K562 (cell line): ENCODE data around the gene AP2A2. TPM values are rescaled to one million over a fixed set of nuclear protein-coding genes. Genes with fewer than 3 reads are reported as not detected.

Source experiments
- ATAC-seq: fragments of 200-7000 bp; cut with Tn5 transposase; 3 replicates; pipeline ENCODE4 v1.9.1; 2020; ENCODE audit warnings: moderate library complexity
- BruUV-seq: library from RNA; stranded (reverse); fragments of 400-500 nt; replicated peaks from 2 replicates; lab custom pipeline; 2021; lab: Mats Ljungman, UMichigan
- CTCF ChIA-PET: fragments of 300-600 bp; formaldehyde crosslinking; extraction: SDS; loops from one replicate; lab custom pipeline; 2021; ENCODE audit warnings: low intra/inter-chr PET ratio; lab: Yijun Ruan, JAX
- POLR2A ChIA-PET: fragments of 300-600, 350-650 bp; sonication (Branson Sonifier 250); formaldehyde crosslinking; extraction: SDS; loops from one replicate; lab custom pipeline; 2021; ENCODE audit warnings: antibody characterized with exemption, inconsistent platforms; lab: Yijun Ruan, JAX
- DNase-seq, 4 experiments: peaks; one replicate each; pipeline versions ENCODE4 v3.0.0 to v3.0.0-alpha.2; 2011 to 2018; ENCODE audit warnings: low spot score in 3 of 4, mixed read lengths in 3 of 4; ENCODE audit errors: extremely low read depth in 1 of 4
- FAIRE-seq: peaks from 2 replicates; lab custom pipeline; 2011; peaks lifted over from hg19 to GRCh38; lab: Jason Lieb, UNC
- H2AFZ ChIP-seq: 2 replicates; pipeline ENCODE4 v1.6.0; 2011; ENCODE audit warnings: low read depth, low read length, control low read depth, inconsistent platforms
- H3K27ac ChIP-seq: fragments of 200-600 bp; 3 replicates; pipeline ENCODE4 v1.8.0; 2011; ENCODE audit warnings: low read depth, mild to moderate bottlenecking, control low read depth, inconsistent platforms, low read length, moderate library complexity, mixed read lengths; ENCODE audit errors: extremely low read depth
- H3K27me3 ChIP-seq, 2 experiments: fragments of 300-600 bp in 1 of 2; 2 replicates in 1 of 2; 3 replicates in 1 of 2; pipeline versions ENCODE4 v1.6.0 to v1.8.0; 2011; ENCODE audit warnings: inconsistent platforms in 2 of 2, low read length in 2 of 2, mild to moderate bottlenecking in 1 of 2, mixed read lengths in 1 of 2, moderate library complexity in 1 of 2; ENCODE audit not compliant: control insufficient read depth in 2 of 2, insufficient read depth in 2 of 2
- H3K36me3 ChIP-seq: fragments of 300-600 bp; 3 replicates; pipeline ENCODE4 v1.8.0; 2011; ENCODE audit warnings: mild to moderate bottlenecking, low read length, inconsistent platforms; ENCODE audit not compliant: control insufficient read depth, insufficient read depth
- H3K4me1 ChIP-seq, 2 experiments: fragments of 200-600 bp in 1 of 2; replicated peaks in 1 of 2; 2 replicates in 1 of 2; 3 replicates in 1 of 2; pipeline versions ENCODE4 v1.5.1 to v1.8.0; 2011; ENCODE audit warnings: inconsistent platforms in 2 of 2, low read length in 2 of 2, mild to moderate bottlenecking in 1 of 2, mixed read lengths in 1 of 2, moderate library complexity in 1 of 2; ENCODE audit not compliant: control insufficient read depth in 2 of 2, insufficient read depth in 2 of 2
- H3K4me2 ChIP-seq: 2 replicates; pipeline ENCODE4 v1.6.1; 2011; ENCODE audit warnings: low read length, control low read depth, inconsistent platforms, mixed read lengths; ENCODE audit not compliant: insufficient read depth
- H3K4me3 ChIP-seq: fragments of 200-600 bp; sonication (generic), shearing (Covaris generic); 2 replicates; pipeline ENCODE4 v1.5.1; 2016; ENCODE audit warnings: control low read depth, inconsistent platforms
- H3K79me2 ChIP-seq: fragments of 200-600 bp; 3 replicates; pipeline ENCODE4 v1.8.0; 2011; ENCODE audit warnings: low read length, inconsistent platforms; ENCODE audit not compliant: control insufficient read depth, insufficient read depth
- H3K9ac ChIP-seq, 2 experiments: 2 replicates each; pipeline versions ENCODE4 v1.6.0 to v1.6.1; 2011; ENCODE audit warnings: low read depth in 2 of 2, low read length in 2 of 2, control low read depth in 1 of 2, inconsistent platforms in 1 of 2, mild to moderate bottlenecking in 1 of 2, mixed read lengths in 1 of 2; ENCODE audit not compliant: insufficient read depth in 1 of 2
- H3K9me1 ChIP-seq: one replicate; pipeline ENCODE4 v1.6.0; 2011; ENCODE audit warnings: inconsistent platforms, mild to moderate bottlenecking, low read length, moderate library complexity; ENCODE audit not compliant: control insufficient read depth, insufficient read depth
- H3K9me3 ChIP-seq: replicated peaks from 2 replicates; pipeline ENCODE4 v1.5.1; 2011; ENCODE audit warnings: low read depth, low read length, inconsistent platforms; ENCODE audit not compliant: control insufficient read depth, insufficient read depth
- H4K20me1 ChIP-seq: replicated peaks from 2 replicates; pipeline ENCODE4 v1.6.1; 2011; ENCODE audit warnings: low read length, inconsistent platforms, mixed read lengths; ENCODE audit not compliant: control insufficient read depth, insufficient read depth
- PML ChIP-seq: IDR thresholded peaks from 2 replicates; pipeline ENCODE4 v1.6.1; 2012; ENCODE audit warnings: low read length, inconsistent platforms
- POLR2G ChIP-seq: fragments of 200-400 bp; formaldehyde crosslinking; IDR thresholded peaks from 2 replicates; pipeline ENCODE4 v1.6.1; 2017; ENCODE audit warnings: low read depth, mild to moderate bottlenecking, antibody characterized with exemption, low read length, moderate library complexity
- RAD21 ChIP-seq, 2 experiments: fragments of 250-450 bp in 1 of 2; fragments of 450-650 bp in 1 of 2; sonication (Bioruptor Pico) in 1 of 2; formaldehyde crosslinking in 1 of 2; IDR thresholded peaks in 1 of 2; conservative IDR thresholded peaks in 1 of 2; 2 replicates each; pipeline versions ENCODE4 v1.4.0 to v1.8.0; 2020 to 2022; ENCODE audit warnings: mild to moderate bottlenecking in 2 of 2, moderate library complexity in 1 of 2
- ZFPM2 ChIP-seq: fragments of 250-450 bp; sonication (Bioruptor Pico); IDR thresholded peaks from 2 replicates; pipeline ENCODE4 v1.5.1; 2022; ENCODE audit warnings: mild to moderate bottlenecking
- ZNF507 ChIP-seq: conservative IDR thresholded peaks from 2 replicates; pipeline ENCODE4 v1.6.1; 2017; ENCODE audit warnings: missing genetic modification characterization, missing compliant biosample characterization
- WGBS: fragments of 100-300 bp; shearing (Covaris generic); methylation state at CpG from one replicate; pipeline ENCODE4 v1.1.6; 2016; ENCODE audit warnings: low coverage, mixed read lengths; ENCODE audit not compliant: insufficient coverage; ENCODE audit errors: missing lambda C conversion rate; 5-methylcytosine and 5-hydroxymethylcytosine counted together
- in situ Hi-C: fragments of 300-500 bp; cut with MboI; formaldehyde crosslinking; loops from 4 replicates; pipeline ENCODE4 v1.15.0; 2018; ENCODE audit warnings: inconsistent platforms, mixed read lengths
- intact Hi-C: fragments of 100-400 bp; cut with micrococcal nuclease; formaldehyde crosslinking; loops from 2 replicates; pipeline ENCODE4 v1.14.2; 2022
- polyA plus RNA-seq, 8 experiments: library from polyadenylated mRNA; depleted of rRNA in 4 of 8; stranded (reverse) in 5 of 8; unstranded in 3 of 8; fragments of >200 nt; fragmentation: Nextera tagmentation in 2 of 8; fragmentation: Illumina TruSeq in 1 of 8; extraction: Ambion mirVana in 2 of 8; extraction: Trizol in 1 of 8; gene quantifications; 2 replicates each; pipeline versions ENCODE4 v1.2.1 to v1.2.3, GENCODE V29; 2011 to 2014; ENCODE audit warnings: inconsistent platforms in 1 of 8, missing spikeins in 1 of 8
- total RNA-seq, 7 experiments: library from RNA; depleted of rRNA in 6 of 7; stranded (reverse); fragments of >200 nt in 6 of 7; fragmentation: Illumina TruSeq in 2 of 7; extraction: Trizol in 2 of 7; gene quantifications; 2 replicates each; pipeline versions ENCODE4 v1.2.1 to v1.2.3, GENCODE V29; 2011 to 2021; ENCODE audit warnings: low replicate concordance in 1 of 7
- TF ChIP-seq, protein P1 (sequence below): fragments of 250-450 bp; sonication (Bioruptor Pico); IDR thresholded peaks from 2 replicates; pipeline ENCODE4 v1.4.0; 2020
- TF ChIP-seq, protein P2 (sequence below): sonication (generic); formaldehyde crosslinking; IDR thresholded peaks from 2 replicates; pipeline ENCODE4 v1.5.0; 2020; ENCODE audit warnings: missing genetic modification reagents

Gene AP2A2
- total and polyA plus RNA-seq, 9 of the 15 experiments (the other 6 are each of a cell fraction or from before 2014, with no cell fraction given): 0.69 to 41.7 (median 15.2) TPM

- peaks cover 0 to 18% of the 10 kb centered on the region in 2 experiments; a peak in 1 of 5 replicates for H3K4me1 ChIP-seq
- no TSS peak for BruUV-seq
- intact Hi-C loops: no loop called here
- H4K20me1 ChIP-seq: no peaks in the 10 kb centered on the region
- ChIA-PET POLR2A (interaction anchor here (0.6 to 0.7 kb wide), 2 partner anchors 40 to 46 kb away, joined by 3 read pairs; no protein-coding TSS in a partner anchor), CTCF (no interaction called here)
- in situ Hi-C loops: no loop called here
- peaks cover 36% of the 10 kb centered on the region; the same call in 2 of the 3 replicates for H3K36me3 ChIP-seq
- no peak overlapping the region for H2AFZ ChIP-seq
- no peak overlapping the region for H3K4me2 ChIP-seq
- no peaks in the 10 kb centered on the region; the same call in 1 of the 2 replicates for H3K9me3 ChIP-seq
- DNase-seq (no peak), FAIRE-seq (no peak), ATAC-seq (no peak)
- H3K79me2 ChIP-seq: no peaks in the 10 kb centered on the region; the same call in 2 of the 3 replicates
- H3K27me3 ChIP-seq: no peaks in the 10 kb centered on the region
- no peak overlapping the region for H3K27ac ChIP-seq
- TF ChIP-seq RAD21 (CRISPR knock-in tag; conservative IDR thresholded peaks at IDR 0.05 in 1 of 2, IDR thresholded peaks at IDR 0.05 in 1 of 2): no peak
- H3K9ac ChIP-seq: peak overlapping the region in 1 of 2 experiments; percentile 64; a peak in 1 of 4 replicates
- H3K4me3 ChIP-seq: no peak overlapping the region
- 92% methylated on average over 21 of the region's 31 CpGs for WGBS
- no peaks in the 10 kb centered on the region for H3K9me1 ChIP-seq
Observed at GRCh38 chr11:967995-968751, 42.5 kb downstream of the AP2A2 start.

GRCh38 chr11:968822-969221 is 43.2 kb downstream of the AP2A2 start:
- ChIA-PET CTCF (no interaction called here), POLR2A (interaction anchor here (0.7 kb wide), 1 partner anchor 46 kb away, joined by 3 read pairs; no protein-coding TSS in a partner anchor)
- Histone ChIP-seq H3K9me3 (no peaks in the 10 kb centered on the region; the same call in 1 of the 2 replicates), H3K4me3 (no peak overlapping the region), H3K27ac (no peak overlapping the region), H3K4me1 (peaks cover 0 to 18% of the 10 kb centered on the region in 2 experiments; a peak in 1 of 5 replicates), H3K9ac (peak overlapping the region in 1 of 2 experiments; percentile 35; a peak in 1 of 4 replicates), H3K9me1 (no peaks in the 10 kb centered on the region), H3K27me3 (no peaks in the 10 kb centered on the region), H3K4me2 (no peak overlapping the region), H3K36me3 (peaks cover 36% of the 10 kb centered on the region; the same call in 2 of the 3 replicates), H4K20me1 (no peaks in the 10 kb centered on the region), H2AFZ (no peak overlapping the region), H3K79me2 (no peaks in the 10 kb centered on the region; the same call in 2 of the 3 replicates)
- DNase-seq (no peak), FAIRE-seq (no peak), ATAC-seq (no peak)
- 89% methylated on average over 13 of the region's 14 CpGs for WGBS
- intact Hi-C loops (no loop called here), in situ Hi-C loops (no loop called here)
- BruUV-seq: no TSS peak
- TF ChIP-seq, protein P1, sequence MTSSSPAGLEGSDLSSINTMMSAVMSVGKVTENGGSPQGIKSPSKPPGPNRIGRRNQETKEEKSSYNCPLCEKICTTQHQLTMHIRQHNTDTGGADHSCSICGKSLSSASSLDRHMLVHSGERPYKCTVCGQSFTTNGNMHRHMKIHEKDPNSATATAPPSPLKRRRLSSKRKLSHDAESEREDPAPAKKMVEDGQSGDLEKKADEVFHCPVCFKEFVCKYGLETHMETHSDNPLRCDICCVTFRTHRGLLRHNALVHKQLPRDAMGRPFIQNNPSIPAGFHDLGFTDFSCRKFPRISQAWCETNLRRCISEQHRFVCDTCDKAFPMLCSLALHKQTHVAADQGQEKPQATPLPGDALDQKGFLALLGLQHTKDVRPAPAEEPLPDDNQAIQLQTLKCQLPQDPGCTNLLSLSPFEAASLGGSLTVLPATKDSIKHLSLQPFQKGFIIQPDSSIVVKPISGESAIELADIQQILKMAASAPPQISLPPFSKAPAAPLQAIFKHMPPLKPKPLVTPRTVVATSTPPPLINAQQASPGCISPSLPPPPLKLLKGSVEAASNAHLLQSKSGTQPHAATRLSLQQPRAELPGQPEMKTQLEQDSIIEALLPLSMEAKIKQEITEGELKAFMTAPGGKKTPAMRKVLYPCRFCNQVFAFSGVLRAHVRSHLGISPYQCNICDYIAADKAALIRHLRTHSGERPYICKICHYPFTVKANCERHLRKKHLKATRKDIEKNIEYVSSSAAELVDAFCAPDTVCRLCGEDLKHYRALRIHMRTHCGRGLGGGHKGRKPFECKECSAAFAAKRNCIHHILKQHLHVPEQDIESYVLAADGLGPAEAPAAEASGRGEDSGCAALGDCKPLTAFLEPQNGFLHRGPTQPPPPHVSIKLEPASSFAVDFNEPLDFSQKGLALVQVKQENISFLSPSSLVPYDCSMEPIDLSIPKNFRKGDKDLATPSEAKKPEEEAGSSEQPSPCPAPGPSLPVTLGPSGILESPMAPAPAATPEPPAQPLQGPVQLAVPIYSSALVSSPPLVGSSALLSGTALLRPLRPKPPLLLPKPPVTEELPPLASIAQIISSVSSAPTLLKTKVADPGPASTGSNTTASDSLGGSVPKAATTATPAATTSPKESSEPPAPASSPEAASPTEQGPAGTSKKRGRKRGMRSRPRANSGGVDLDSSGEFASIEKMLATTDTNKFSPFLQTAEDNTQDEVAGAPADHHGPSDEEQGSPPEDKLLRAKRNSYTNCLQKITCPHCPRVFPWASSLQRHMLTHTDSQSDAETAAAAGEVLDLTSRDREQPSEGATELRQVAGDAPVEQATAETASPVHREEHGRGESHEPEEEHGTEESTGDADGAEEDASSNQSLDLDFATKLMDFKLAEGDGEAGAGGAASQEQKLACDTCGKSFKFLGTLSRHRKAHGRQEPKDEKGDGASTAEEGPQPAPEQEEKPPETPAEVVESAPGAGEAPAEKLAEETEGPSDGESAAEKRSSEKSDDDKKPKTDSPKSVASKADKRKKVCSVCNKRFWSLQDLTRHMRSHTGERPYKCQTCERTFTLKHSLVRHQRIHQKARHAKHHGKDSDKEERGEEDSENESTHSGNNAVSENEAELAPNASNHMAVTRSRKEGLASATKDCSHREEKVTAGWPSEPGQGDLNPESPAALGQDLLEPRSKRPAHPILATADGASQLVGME (CRISPR knock-in tag): no peak
- no peak for TF ChIP-seq ZNF507 (tag)
- TF ChIP-seq ZFPM2: no peak
- TF ChIP-seq PML: no peak
- TF ChIP-seq, protein P2, sequence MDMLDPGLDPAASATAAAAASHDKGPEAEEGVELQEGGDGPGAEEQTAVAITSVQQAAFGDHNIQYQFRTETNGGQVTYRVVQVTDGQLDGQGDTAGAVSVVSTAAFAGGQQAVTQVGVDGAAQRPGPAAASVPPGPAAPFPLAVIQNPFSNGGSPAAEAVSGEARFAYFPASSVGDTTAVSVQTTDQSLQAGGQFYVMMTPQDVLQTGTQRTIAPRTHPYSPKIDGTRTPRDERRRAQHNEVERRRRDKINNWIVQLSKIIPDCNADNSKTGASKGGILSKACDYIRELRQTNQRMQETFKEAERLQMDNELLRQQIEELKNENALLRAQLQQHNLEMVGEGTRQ (CRISPR knock-in tag): no peak
- no peak for TF ChIP-seq POLR2G
